Measurements from ENCODE around the gene PROZ.

GRCh38 chr13:113145496-113145895 is 13.0 kb upstream of the PROZ start:
- TF ChIP-seq POLR2A (IDR thresholded peaks at IDR 0.05; ENCODE audit: low read depth, low read length) (no peak), POLR2AphosphoS5 (IDR thresholded peaks at IDR 0.05; ENCODE audit: low read depth, low read length) (no peak), TAF1 (IDR thresholded peaks at IDR 0.05; ENCODE audit: low read depth, low read length) (no peak)

Data from GM12891 (cell line).